Measurements from ENCODE around the gene SFXN3.

Gene SFXN3

GRCh38 chr10:101002456-101002855 lies 28.6 kb upstream of the SFXN3 start:
- no peak overlapping the region for H3K27ac ChIP-seq
- no peak overlapping the region for H3K4me3 ChIP-seq (ENCODE audit: low read depth, low read length)
- H3K27me3 ChIP-seq (replicated peaks) = no peaks in the 10 kb centered on the region
- TF ChIP-seq CTCF (IDR thresholded peaks at IDR 0.05; ENCODE audit: low read depth, low read length, missing control alignments) = no peak
- H3K36me3 ChIP-seq (replicated peaks) = peaks cover 38% of the 10 kb centered on the region
- DNase-seq = no peak
- in situ Hi-C loops (cut with HindIII; ENCODE audit: low pct_ligation_motif_present, low sequenced_read_pairs) = no loop called here

DNA sequence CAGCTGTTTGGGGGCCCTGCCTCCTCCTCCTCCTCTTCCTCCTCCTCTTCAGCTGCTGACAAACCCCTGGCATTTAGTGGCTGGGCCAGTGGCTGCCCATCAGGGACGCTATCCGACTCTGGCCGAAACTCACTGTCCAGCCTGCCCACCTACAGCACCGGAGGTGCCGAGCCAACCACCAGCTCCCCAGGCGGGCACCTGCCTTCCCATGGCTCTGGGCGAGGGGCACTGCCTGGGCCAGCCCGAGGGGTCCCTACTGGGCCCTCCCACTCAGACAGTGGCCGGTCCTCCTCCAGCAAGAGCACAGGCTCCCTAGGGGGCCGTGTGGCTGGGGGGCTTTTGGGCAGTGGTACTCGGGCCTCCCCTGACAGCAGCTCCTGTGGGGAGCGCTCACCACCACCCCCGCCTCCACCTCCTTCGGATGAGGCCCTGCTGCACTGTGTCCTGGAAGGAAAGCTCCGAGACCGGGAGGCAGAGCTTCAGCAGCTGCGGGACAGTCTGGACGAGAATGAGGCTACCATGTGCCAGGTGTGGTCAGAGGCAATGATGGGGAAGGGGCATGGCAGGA lies 27.3 kb upstream of the SFXN3 start:
- H3K36me3 ChIP-seq (replicated peaks) = peaks cover 38% of the 10 kb centered on the region
- DNase-seq = no peak
- in situ Hi-C loops (cut with HindIII; ENCODE audit: low pct_ligation_motif_present, low sequenced_read_pairs) = no loop called here
- no peak overlapping the region for H3K27ac ChIP-seq
- H3K4me3 ChIP-seq (ENCODE audit: low read depth, low read length) = no peak overlapping the region
- H3K27me3 ChIP-seq (replicated peaks) = no peaks in the 10 kb centered on the region
- TF ChIP-seq CTCF (IDR thresholded peaks at IDR 0.05; ENCODE audit: low read depth, low read length, missing control alignments) = no peak

- in situ Hi-C loops (cut with HindIII; ENCODE audit: low pct_ligation_motif_present, low sequenced_read_pairs) = no loop called here
- Histone ChIP-seq H3K27me3 (replicated peaks) (no peaks in the 10 kb centered on the region), H3K27ac (no peak overlapping the region), H3K4me3 (ENCODE audit: low read depth, low read length) (no peak overlapping the region), H3K36me3 (replicated peaks) (peaks cover 38% of the 10 kb centered on the region)
- TF ChIP-seq CTCF (IDR thresholded peaks at IDR 0.05; ENCODE audit: low read depth, low read length, missing control alignments) = no peak
- DNase-seq = no peak
These were observed 25.7 kb upstream of the SFXN3 start for GRCh38 chr10:101005361-101005760.

- Histone ChIP-seq H3K36me3 (replicated peaks) (peaks cover 38% of the 10 kb centered on the region), H3K27ac (no peak overlapping the region), H3K4me3 (ENCODE audit: low read depth, low read length) (no peak overlapping the region), H3K27me3 (replicated peaks) (no peaks in the 10 kb centered on the region)
- no peak for DNase-seq
- in situ Hi-C loops (cut with HindIII; ENCODE audit: low pct_ligation_motif_present, low sequenced_read_pairs) = no loop called here
- no peak for TF ChIP-seq CTCF (IDR thresholded peaks at IDR 0.05; ENCODE audit: low read depth, low read length, missing control alignments)
These were observed 25.0 kb upstream of the SFXN3 start for GRCh38 chr10:101005869-101006567.

- Histone ChIP-seq H3K4me3 (ENCODE audit: low read depth, low read length) (no peak overlapping the region), H3K27ac (no peak overlapping the region), H3K27me3 (replicated peaks) (no peaks in the 10 kb centered on the region), H3K36me3 (replicated peaks) (peaks cover 38% of the 10 kb centered on the region)
- in situ Hi-C loops (cut with HindIII; ENCODE audit: low pct_ligation_motif_present, low sequenced_read_pairs) = no loop called here
- no peak for DNase-seq
- no peak for TF ChIP-seq CTCF (IDR thresholded peaks at IDR 0.05; ENCODE audit: low read depth, low read length, missing control alignments)
These were observed 24.4 kb upstream of the SFXN3 start for GRCh38 chr10:101006593-101007098.

Measured in brain microvascular endothelial cell (primary cell).